CD8-positive, alpha-beta memory T cell (primary cell): ENCODE results near the gene TVP23A. TPM values are rescaled to one million over a fixed set of nuclear protein-coding genes. Genes with fewer than 3 reads are reported as not detected.

Source experiments
- CTCF ChIA-PET: fragments of 350-600 bp; sonication (Branson Sonifier 250); formaldehyde crosslinking; loops from one replicate; lab custom pipeline; 2021; ENCODE audit warnings: antibody characterized with exemption; lab: Charles Lee
- POLR2A ChIA-PET: fragments of 350-600 bp; sonication (Branson Sonifier 250); formaldehyde crosslinking; loops from one replicate; lab custom pipeline; 2021; ENCODE audit warnings: antibody characterized with exemption; lab: Charles Lee
- DNase-seq, 5 donors: peaks; one replicate each; pipeline versions ENCODE4 v3.0.0 to v3.0.0-alpha.2; 2020 to 2022; ENCODE audit warnings: mixed read lengths in 1 of 5
- H3K27ac ChIP-seq: one replicate; pipeline ENCODE4 v1.7.0; 2013; ENCODE audit warnings: low read depth, mild to moderate bottlenecking, low read length, moderate library complexity
- H3K27me3 ChIP-seq: 2 replicates; pipeline ENCODE4 v1.7.0; 2013; ENCODE audit warnings: low read length, mild to moderate bottlenecking; ENCODE audit not compliant: insufficient read depth, poor library complexity, severe bottlenecking
- H3K36me3 ChIP-seq: 2 replicates; pipeline ENCODE4 v1.7.0; 2013; ENCODE audit warnings: mild to moderate bottlenecking, low read length, moderate library complexity; ENCODE audit not compliant: insufficient read depth
- H3K4me1 ChIP-seq: 2 replicates; pipeline ENCODE4 v1.7.0; 2013; ENCODE audit warnings: mild to moderate bottlenecking, low read length, moderate library complexity; ENCODE audit not compliant: insufficient read depth
- H3K4me3 ChIP-seq: 2 replicates; pipeline ENCODE4 v1.7.0; 2013; ENCODE audit warnings: mild to moderate bottlenecking, low read length
- H3K9me3 ChIP-seq: 2 replicates; pipeline ENCODE4 v1.7.0; 2013; ENCODE audit warnings: mild to moderate bottlenecking, low read length
- H3K27ac Mint-ChIP-seq, 8 donors: one replicate each; pipeline ENCODE4 v1.8.0; 2020 to 2021; ENCODE audit warnings: mixed read lengths in 8 of 8, mild to moderate bottlenecking in 6 of 8, inconsistent platforms in 3 of 8, moderate library complexity in 3 of 8
- H3K27me3 Mint-ChIP-seq, 2 donors: one replicate each; pipeline ENCODE4 v1.8.0; 2020 to 2021; ENCODE audit warnings: mixed read lengths in 2 of 2, mild to moderate bottlenecking in 1 of 2, moderate library complexity in 1 of 2
- H3K36me3 Mint-ChIP-seq, 3 donors: one replicate each; pipeline ENCODE4 v1.8.0; 2020 to 2021; ENCODE audit warnings: mixed read lengths in 3 of 3, inconsistent platforms in 1 of 3, mild to moderate bottlenecking in 1 of 3
- H3K4me1 Mint-ChIP-seq, 3 donors: one replicate each; pipeline ENCODE4 v1.8.0; 2020 to 2021; ENCODE audit warnings: mixed read lengths in 3 of 3, inconsistent platforms in 1 of 3, mild to moderate bottlenecking in 1 of 3
- H3K4me3 Mint-ChIP-seq, 7 donors: one replicate each; pipeline ENCODE4 v1.8.0; 2020 to 2021; ENCODE audit warnings: mixed read lengths in 7 of 7, mild to moderate bottlenecking in 6 of 7, moderate library complexity in 4 of 7, inconsistent platforms in 2 of 7
- H3K9me3 Mint-ChIP-seq, 5 donors: one replicate each; pipeline ENCODE4 v1.8.0; 2020 to 2022; ENCODE audit warnings: mixed read lengths in 5 of 5, mild to moderate bottlenecking in 3 of 5, moderate library complexity in 2 of 5, inconsistent platforms in 1 of 5
- polyA plus RNA-seq: library from polyadenylated mRNA; unstranded; fragments of 300-500 nt; fragmentation: Illumina TruSeq; gene quantifications from one replicate; pipeline ENCODE4 v1.2.3, GENCODE V29; 2021
- total RNA-seq, 2 experiments: library from RNA; stranded (reverse); gene quantifications; one replicate each; pipeline ENCODE4 v1.2.3, GENCODE V29; 2021

Gene TVP23A
- total and polyA plus RNA-seq, 3 experiments from 2014 or later, result 0.26 TPM; not detected in 2

GRCh38 chr16:10762336-10763016 lies 56.1 kb downstream of the TVP23A start:
- Mint-ChIP-seq H3K27me3 (no peaks in the 10 kb centered on the region), H3K9me3 (no peaks in the 10 kb centered on the region), H3K4me3 (no peak overlapping the region), H3K27ac (peak overlapping the region in 1 of 8 donors; percentile 84), H3K4me1 (peaks cover 33 to 34% (median 33%) of the 10 kb centered on the region in 3 donors), H3K36me3 (peaks cover 23 to 85% (median 24%) of the 10 kb centered on the region in 3 donors)
- Histone ChIP-seq H3K36me3 (peaks cover 49% of the 10 kb centered on the region), H3K4me1 (peaks cover 20% of the 10 kb centered on the region), H3K4me3 (no peak overlapping the region), H3K9me3 (no peaks in the 10 kb centered on the region), H3K27me3 (no peaks in the 10 kb centered on the region), H3K27ac (no peak overlapping the region)
- POLR2A ChIA-PET, result no interaction called here
- no peak for DNase-seq
- CTCF ChIA-PET, result no interaction called here

- H3K27ac Mint-ChIP-seq, result no peak overlapping the region
- ChIA-PET POLR2A (no interaction called here), CTCF (no interaction called here)
- no peak overlapping the region for H3K4me3 Mint-ChIP-seq
- no peak overlapping the region for H3K27ac ChIP-seq
- no peaks in the 10 kb centered on the region for H3K9me3 ChIP-seq
- H3K4me1 Mint-ChIP-seq, result peaks cover 31 to 32% (median 31%) of the 10 kb centered on the region in 3 donors
- no peaks in the 10 kb centered on the region for H3K27me3 ChIP-seq
- peaks cover 24 to 91% (median 25%) of the 10 kb centered on the region in 3 donors for H3K36me3 Mint-ChIP-seq
- H3K9me3 Mint-ChIP-seq, result no peaks in the 10 kb centered on the region
- no peak for DNase-seq
- H3K27me3 Mint-ChIP-seq, result no peaks in the 10 kb centered on the region
- peaks cover 52% of the 10 kb centered on the region for H3K36me3 ChIP-seq
- no peak overlapping the region for H3K4me3 ChIP-seq
- peaks cover 18% of the 10 kb centered on the region for H3K4me1 ChIP-seq
Observed at GRCh38 chr16:10761373-10761772, 57.2 kb downstream of the TVP23A start.

GRCh38 chr16:10760858-10761257 lies 57.7 kb downstream of the TVP23A start:
- no peak for DNase-seq
- H3K9me3 ChIP-seq, result no peaks in the 10 kb centered on the region
- H3K4me1 ChIP-seq, result peaks cover 12% of the 10 kb centered on the region
- H3K36me3 ChIP-seq, result peaks cover 52% of the 10 kb centered on the region
- CTCF ChIA-PET, result no interaction called here
- peaks cover 24 to 91% (median 25%) of the 10 kb centered on the region in 3 donors for H3K36me3 Mint-ChIP-seq
- H3K27ac Mint-ChIP-seq, result no peak overlapping the region
- peaks cover 26 to 27% (median 26%) of the 10 kb centered on the region in 3 donors for H3K4me1 Mint-ChIP-seq
- H3K27me3 ChIP-seq, result no peaks in the 10 kb centered on the region
- no peak overlapping the region for H3K4me3 ChIP-seq
- POLR2A ChIA-PET, result no interaction called here
- no peaks in the 10 kb centered on the region for H3K27me3 Mint-ChIP-seq
- no peaks in the 10 kb centered on the region for H3K9me3 Mint-ChIP-seq
- H3K27ac ChIP-seq, result no peak overlapping the region
- H3K4me3 Mint-ChIP-seq, result no peak overlapping the region

- ChIA-PET CTCF (no interaction called here), POLR2A (no interaction called here)
- Histone ChIP-seq H3K36me3 (peaks cover 52% of the 10 kb centered on the region), H3K4me3 (no peak overlapping the region), H3K4me1 (no peaks in the 10 kb centered on the region), H3K27me3 (no peaks in the 10 kb centered on the region), H3K9me3 (no peaks in the 10 kb centered on the region), H3K27ac (no peak overlapping the region)
- Mint-ChIP-seq H3K9me3 (no peaks in the 10 kb centered on the region), H3K27me3 (peaks cover 0 to 1% of the 10 kb centered on the region in 2 donors), H3K4me1 (no peaks in the 10 kb centered on the region), H3K4me3 (no peak overlapping the region), H3K36me3 (peaks cover 23 to 91% (median 28%) of the 10 kb centered on the region in 3 donors), H3K27ac (no peak overlapping the region)
- no peak for DNase-seq
Observed at GRCh38 chr16:10756574-10756973, 62.0 kb downstream of the TVP23A start.

- ChIA-PET CTCF (no interaction called here), POLR2A (no interaction called here)
- Mint-ChIP-seq H3K4me1 (peaks cover 0 to 2% (median 0%) of the 10 kb centered on the region in 3 donors), H3K27ac (no peak overlapping the region), H3K36me3 (peaks cover 14 to 88% (median 28%) of the 10 kb centered on the region in 3 donors), H3K9me3 (no peaks in the 10 kb centered on the region), H3K27me3 (peaks cover 0 to 1% of the 10 kb centered on the region in 2 donors), H3K4me3 (no peak overlapping the region)
- no peaks in the 10 kb centered on the region for H3K27me3 ChIP-seq
- no peaks in the 10 kb centered on the region for H3K4me1 ChIP-seq
- H3K36me3 ChIP-seq, result peaks cover 51% of the 10 kb centered on the region
- H3K9me3 ChIP-seq, result no peaks in the 10 kb centered on the region
- H3K27ac ChIP-seq, result no peak overlapping the region
- H3K4me3 ChIP-seq, result no peak overlapping the region
- DNase-seq, result no peak
Observed at GRCh38 chr16:10754941-10755340, 63.7 kb downstream of the TVP23A start.

- Histone ChIP-seq H3K27ac (no peak overlapping the region), H3K36me3 (peaks cover 40% of the 10 kb centered on the region), H3K9me3 (no peaks in the 10 kb centered on the region), H3K27me3 (no peaks in the 10 kb centered on the region), H3K4me1 (no peaks in the 10 kb centered on the region), H3K4me3 (no peak overlapping the region)
- Mint-ChIP-seq H3K4me1 (peaks cover 0 to 2% (median 0%) of the 10 kb centered on the region in 3 donors), H3K4me3 (no peak overlapping the region), H3K36me3 (peaks cover 12 to 86% (median 20%) of the 10 kb centered on the region in 3 donors), H3K27me3 (peaks cover 0 to 1% of the 10 kb centered on the region in 2 donors), H3K27ac (no peak overlapping the region), H3K9me3 (no peaks in the 10 kb centered on the region)
- ChIA-PET POLR2A (no interaction called here), CTCF (no interaction called here)
- no peak for DNase-seq
Observed at GRCh38 chr16:10753670-10754069, 64.9 kb downstream of the TVP23A start.

- Histone ChIP-seq H3K27ac (no peak overlapping the region), H3K4me1 (no peaks in the 10 kb centered on the region), H3K4me3 (no peak overlapping the region), H3K27me3 (no peaks in the 10 kb centered on the region), H3K36me3 (peaks cover 38% of the 10 kb centered on the region), H3K9me3 (no peaks in the 10 kb centered on the region)
- CTCF ChIA-PET, result interaction anchor here (1.0 kb wide), 1 partner anchor 9 kb away, joined by 3 read pairs; no protein-coding TSS in a partner anchor
- POLR2A ChIA-PET, result interaction anchor here (0.5 kb wide), 1 partner anchor 16 kb away, joined by 4 read pairs; no protein-coding TSS in a partner anchor
- Mint-ChIP-seq H3K4me1 (peaks cover 0 to 2% (median 0%) of the 10 kb centered on the region in 3 donors), H3K9me3 (no peaks in the 10 kb centered on the region), H3K4me3 (no peak overlapping the region), H3K36me3 (peaks cover 18 to 86% (median 25%) of the 10 kb centered on the region in 3 donors), H3K27ac (no peak overlapping the region), H3K27me3 (peaks cover 0 to 1% of the 10 kb centered on the region in 2 donors)
- DNase-seq, result no peak
Observed at GRCh38 chr16:10752843-10753523, 65.6 kb downstream of the TVP23A start.

- Histone ChIP-seq H3K27ac (no peak overlapping the region), H3K4me3 (no peak overlapping the region), H3K27me3 (no peaks in the 10 kb centered on the region), H3K4me1 (no peaks in the 10 kb centered on the region), H3K36me3 (peaks cover 35% of the 10 kb centered on the region), H3K9me3 (no peaks in the 10 kb centered on the region)
- ChIA-PET CTCF (no interaction called here), POLR2A (no interaction called here)
- Mint-ChIP-seq H3K27me3 (peaks cover 0 to 1% of the 10 kb centered on the region in 2 donors), H3K27ac (peak overlapping the region in 1 of 8 donors; percentile 38), H3K9me3 (no peaks in the 10 kb centered on the region), H3K36me3 (peaks cover 24 to 84% (median 26%) of the 10 kb centered on the region in 3 donors), H3K4me1 (peaks cover 0 to 4% (median 2%) of the 10 kb centered on the region in 3 donors), H3K4me3 (no peak overlapping the region)
- no peak for DNase-seq
Observed at GRCh38 chr16:10751291-10751697, 67.3 kb downstream of the TVP23A start.
